GM23338 (cell line): Measurements from ENCODE around the gene UFSP1.

Experiments
- CTCF ChIP-seq, 2 experiments: fragments of 200-600 bp in 1 of 2; sonication (generic) in 1 of 2; conservative IDR thresholded peaks; 2 replicates each; pipeline versions ENCODE4 v1.5.1 to v1.6.1; 2016 to 2017; ENCODE audit warnings: antibody characterized with exemption in 2 of 2, low read depth in 2 of 2, mild to moderate bottlenecking in 2 of 2, moderate library complexity in 1 of 2
- EZH2phosphoT487 ChIP-seq: fragments of 200-600 bp; sonication (generic); IDR thresholded peaks from one replicate; pipeline ENCODE4 v1.8.1; 2018; ENCODE audit warnings: antibody characterized with exemption; ENCODE audit not compliant: unreplicated experiment

- TF ChIP-seq CTCF (conservative IDR thresholded peaks at IDR 0.05; ENCODE audit: low read depth in 2 of 2), result no peak
- TF ChIP-seq EZH2phosphoT487, result no peak
Measured at GRCh38 chr7:100893318-100893895, 3.9 kb upstream of the UFSP1 start.
